Measurements from ENCODE around the gene MAP2K7. TPM values are rescaled to one million over a fixed set of nuclear protein-coding genes. Genes with fewer than 3 reads are reported as not detected.

MAP2K7 gene
- total RNA-seq, 1 experiment from 2014 or later, result 12.9 TPM

GRCh38 chr19:7871437-7872305 is 32.0 kb upstream of the MAP2K7 start:
- DNase-seq, result peak; percentile 95 to 96
- no peaks in the 10 kb centered on the region for H3K36me3 ChIP-seq
- H3K4me1 ChIP-seq, result no peaks in the 10 kb centered on the region; the same call in 1 of the 2 replicates
- H3K27me3 ChIP-seq, result peaks cover 6% of the 10 kb centered on the region
- H3K4me3 ChIP-seq, result peak overlapping the region; percentile 18
- H3K27ac ChIP-seq, result no peak overlapping the region
- no peaks in the 10 kb centered on the region for H3K9me3 ChIP-seq (replicated peaks)

GRCh38 chr19:7872306-7873204 is 31.1 kb upstream of the MAP2K7 start:
- H3K27ac ChIP-seq, result no peak overlapping the region
- no peaks in the 10 kb centered on the region for H3K9me3 ChIP-seq (replicated peaks)
- peaks cover 4% of the 10 kb centered on the region for H3K27me3 ChIP-seq
- H3K4me1 ChIP-seq, result no peaks in the 10 kb centered on the region; the same call in 1 of the 2 replicates
- no peak overlapping the region for H3K4me3 ChIP-seq
- DNase-seq, result no peak
- no peaks in the 10 kb centered on the region for H3K36me3 ChIP-seq

- no peak overlapping the region for H3K4me3 ChIP-seq
- H3K9me3 ChIP-seq (replicated peaks), result no peaks in the 10 kb centered on the region
- no peak overlapping the region for H3K27ac ChIP-seq
- DNase-seq, result no peak
- peaks cover 4% of the 10 kb centered on the region for H3K27me3 ChIP-seq
- no peaks in the 10 kb centered on the region; the same call in 1 of the 2 replicates for H3K4me1 ChIP-seq
- H3K36me3 ChIP-seq, result no peaks in the 10 kb centered on the region
These were observed 30.2 kb upstream of the MAP2K7 start for GRCh38 chr19:7873304-7874075.

GRCh38 chr19:7874076-7874896 is 29.4 kb upstream of the MAP2K7 start, which contains the start of gene PRR36:
PRR36 (minus strand) TSS chr19:7874390; CDS start chr19:7873689, 701 bp downstream.
- no peak for DNase-seq
- Histone ChIP-seq H3K9me3 (replicated peaks) (no peaks in the 10 kb centered on the region), H3K27me3 (peaks cover 4% of the 10 kb centered on the region), H3K36me3 (no peaks in the 10 kb centered on the region), H3K4me1 (peaks cover 7% of the 10 kb centered on the region; the same call in 1 of the 2 replicates), H3K4me3 (no peak within 1 kb of the TSS), H3K27ac (no peak within 1 kb of the TSS)

- no peak for DNase-seq
- H3K36me3 ChIP-seq, result no peaks in the 10 kb centered on the region
- H3K9me3 ChIP-seq (replicated peaks), result no peaks in the 10 kb centered on the region
- peaks cover 11% of the 10 kb centered on the region; the same call in 1 of the 2 replicates for H3K4me1 ChIP-seq
- no peak overlapping the region for H3K4me3 ChIP-seq
- peaks cover 4% of the 10 kb centered on the region for H3K27me3 ChIP-seq
- no peak overlapping the region for H3K27ac ChIP-seq
These were observed 28.8 kb upstream of the MAP2K7 start for GRCh38 chr19:7874897-7875273.

GRCh38 chr19:7877249-7877836 is 26.3 kb upstream of the MAP2K7 start:
- peaks cover 4% of the 10 kb centered on the region for H3K27me3 ChIP-seq
- no peak overlapping the region for H3K4me3 ChIP-seq
- no peaks in the 10 kb centered on the region for H3K9me3 ChIP-seq (replicated peaks)
- H3K4me1 ChIP-seq, result peaks cover 11% of the 10 kb centered on the region; the same call in 1 of the 2 replicates
- no peak overlapping the region for H3K27ac ChIP-seq
- H3K36me3 ChIP-seq, result no peaks in the 10 kb centered on the region
- DNase-seq, result no peak

- Histone ChIP-seq H3K27ac (peak overlapping the region; percentile 36; the same call in 1 of the 2 replicates), H3K9me3 (replicated peaks) (no peaks in the 10 kb centered on the region), H3K27me3 (peaks cover 4% of the 10 kb centered on the region), H3K36me3 (no peaks in the 10 kb centered on the region), H3K4me3 (no peak overlapping the region), H3K4me1 (peaks cover 11% of the 10 kb centered on the region; the same call in 1 of the 2 replicates)
- peak; percentile 53 to 68 for DNase-seq
These were observed 24.4 kb upstream of the MAP2K7 start for GRCh38 chr19:7879111-7879807.

GRCh38 chr19:7879836-7880235 is 23.8 kb upstream of the MAP2K7 start:
- Histone ChIP-seq H3K27ac (peak overlapping the region; percentile 36; the same call in 1 of the 2 replicates), H3K9me3 (replicated peaks) (no peaks in the 10 kb centered on the region), H3K4me1 (peaks cover 11% of the 10 kb centered on the region; the same call in 1 of the 2 replicates), H3K4me3 (no peak overlapping the region), H3K27me3 (no peaks in the 10 kb centered on the region; the same call in 1 of the 2 replicates), H3K36me3 (no peaks in the 10 kb centered on the region)
- DNase-seq, result peak; percentile 81

GRCh38 chr19:7881910-7882309 is 21.8 kb upstream of the MAP2K7 start:
- peaks cover 11% of the 10 kb centered on the region; the same call in 1 of the 2 replicates for H3K4me1 ChIP-seq
- no peaks in the 10 kb centered on the region for H3K9me3 ChIP-seq (replicated peaks)

GRCh38 chr19:7883105-7883504 is 20.6 kb upstream of the MAP2K7 start:
- no peak for DNase-seq
- Histone ChIP-seq H3K4me1 (peaks cover 11% of the 10 kb centered on the region; the same call in 1 of the 2 replicates), H3K9me3 (replicated peaks) (no peaks in the 10 kb centered on the region), H3K4me3 (no peak overlapping the region), H3K36me3 (no peaks in the 10 kb centered on the region), H3K27ac (no peak overlapping the region), H3K27me3 (no peaks in the 10 kb centered on the region)

More at GRCh38 chr19:7881910-7882309, 21.8 kb upstream of the MAP2K7 start:
- H3K36me3 ChIP-seq, result no peaks in the 10 kb centered on the region
- no peak for DNase-seq
- no peak overlapping the region for H3K27ac ChIP-seq
- H3K4me3 ChIP-seq, result no peak overlapping the region
- H3K27me3 ChIP-seq, result no peaks in the 10 kb centered on the region

- no peak for DNase-seq
- Histone ChIP-seq H3K36me3 (no peaks in the 10 kb centered on the region), H3K4me3 (no peak overlapping the region), H3K9me3 (replicated peaks) (no peaks in the 10 kb centered on the region), H3K27me3 (no peaks in the 10 kb centered on the region), H3K4me1 (peaks cover 8% of the 10 kb centered on the region; the same call in 1 of the 2 replicates), H3K27ac (no peak overlapping the region)
These were observed 19.7 kb upstream of the MAP2K7 start for GRCh38 chr19:7883796-7884570.

- H3K4me1 ChIP-seq, result no peaks in the 10 kb centered on the region
- no peaks in the 10 kb centered on the region for H3K36me3 ChIP-seq
- H3K4me3 ChIP-seq, result no peak overlapping the region
- no peaks in the 10 kb centered on the region for H3K27me3 ChIP-seq
- no peaks in the 10 kb centered on the region for H3K9me3 ChIP-seq (replicated peaks)
- H3K27ac ChIP-seq, result no peak overlapping the region
- peak in 1 of 2 experiments; percentile 51 for DNase-seq
These were observed 17.9 kb upstream of the MAP2K7 start for GRCh38 chr19:7885818-7886217.
